Measurements from ENCODE around the gene DTNB.
"Not testable (repeated sequence)": the region's sequence is repeated elsewhere in the genome, so short reads cannot be mapped to it uniquely, and the experiment has no call there.

Gene DTNB

GRCh38 chr2:25566094-25566493, 107.3 kb downstream of the DTNB start:
- H3K9me3 ChIP-seq (ENCODE audit: control insufficient read depth, insufficient read depth, low read length): no peaks in the 10 kb centered on the region
- no peak overlapping the region for H3K4me3 ChIP-seq (ENCODE audit: low read depth, low read length)
- no peak overlapping the region for H3K9ac ChIP-seq (ENCODE audit: low read depth, low read length)
- no peak overlapping the region for H3K27ac ChIP-seq (ENCODE audit: low read depth, low read length)
- no peaks in the 10 kb centered on the region for H3K36me3 ChIP-seq (ENCODE audit: control insufficient read depth, insufficient read depth, low read length)
- no peaks in the 10 kb centered on the region for H3K4me1 ChIP-seq (ENCODE audit: control insufficient read depth, insufficient read depth, low read length)
- H3K27me3 ChIP-seq (ENCODE audit: control insufficient read depth, insufficient read depth, low read length): no peaks in the 10 kb centered on the region

- Histone ChIP-seq H3K27me3 (ENCODE audit: control insufficient read depth, insufficient read depth, low read length) (no peaks in the 10 kb centered on the region), H3K4me3 (ENCODE audit: low read depth, low read length) (no peak overlapping the region), H3K9ac (ENCODE audit: low read depth, low read length) (no peak overlapping the region), H3K36me3 (ENCODE audit: control insufficient read depth, insufficient read depth, low read length) (no peaks in the 10 kb centered on the region), H3K27ac (ENCODE audit: low read depth, low read length) (no peak overlapping the region), H3K4me1 (ENCODE audit: control insufficient read depth, insufficient read depth, low read length) (peaks cover 10% of the 10 kb centered on the region), H3K9me3 (ENCODE audit: control insufficient read depth, insufficient read depth, low read length) (no peaks in the 10 kb centered on the region)
Measured at GRCh38 chr2:25561136-25561850, 112.1 kb downstream of the DTNB start.

DNA sequence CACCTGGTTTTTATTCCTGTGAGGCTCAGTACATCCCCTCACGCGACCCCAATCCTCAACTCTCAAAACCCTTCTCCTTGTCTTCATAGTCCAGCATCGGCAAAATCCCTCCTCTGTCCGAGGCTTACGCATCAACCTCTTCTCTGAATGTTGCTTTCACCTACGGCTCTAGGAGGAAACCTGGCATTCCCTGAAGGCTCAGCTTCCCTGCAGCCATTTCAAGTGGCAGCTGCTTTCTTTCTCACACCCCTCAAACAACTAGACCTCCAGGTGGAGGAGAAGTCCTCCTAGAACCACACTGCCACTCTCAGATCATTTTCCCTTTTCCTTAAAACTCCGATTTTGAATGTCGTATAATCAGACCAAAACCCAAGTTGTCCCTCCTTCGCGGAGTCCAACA, 114.2 kb downstream of the DTNB start:
- Histone ChIP-seq H3K9ac (ENCODE audit: low read depth, low read length) (no peak overlapping the region), H3K9me3 (ENCODE audit: control insufficient read depth, insufficient read depth, low read length) (no peaks in the 10 kb centered on the region), H3K27ac (ENCODE audit: low read depth, low read length) (no peak overlapping the region), H3K36me3 (ENCODE audit: control insufficient read depth, insufficient read depth, low read length) (no peaks in the 10 kb centered on the region), H3K27me3 (ENCODE audit: control insufficient read depth, insufficient read depth, low read length) (no peaks in the 10 kb centered on the region), H3K4me3 (ENCODE audit: low read depth, low read length) (no peak overlapping the region), H3K4me1 (ENCODE audit: control insufficient read depth, insufficient read depth, low read length) (peaks cover 10% of the 10 kb centered on the region)

- Histone ChIP-seq H3K27me3 (ENCODE audit: control insufficient read depth, insufficient read depth, low read length) (no peaks in the 10 kb centered on the region), H3K4me1 (ENCODE audit: control insufficient read depth, insufficient read depth, low read length) (peaks cover 10% of the 10 kb centered on the region), H3K27ac (ENCODE audit: low read depth, low read length) (peak overlapping the region; percentile 67), H3K4me3 (ENCODE audit: low read depth, low read length) (no peak overlapping the region), H3K9ac (ENCODE audit: low read depth, low read length) (no peak overlapping the region), H3K9me3 (ENCODE audit: control insufficient read depth, insufficient read depth, low read length) (no peaks in the 10 kb centered on the region), H3K36me3 (ENCODE audit: control insufficient read depth, insufficient read depth, low read length) (no peaks in the 10 kb centered on the region)
Measured at GRCh38 chr2:25558262-25558661, 115.1 kb downstream of the DTNB start.

- Histone ChIP-seq H3K9ac (ENCODE audit: low read depth, low read length) (no peak overlapping the region), H3K27me3 (ENCODE audit: control insufficient read depth, insufficient read depth, low read length) (no peaks in the 10 kb centered on the region), H3K36me3 (ENCODE audit: control insufficient read depth, insufficient read depth, low read length) (no peaks in the 10 kb centered on the region), H3K27ac (ENCODE audit: low read depth, low read length) (peak overlapping the region; percentile 67), H3K4me3 (ENCODE audit: low read depth, low read length) (no peak overlapping the region), H3K4me1 (ENCODE audit: control insufficient read depth, insufficient read depth, low read length) (peaks cover 10% of the 10 kb centered on the region), H3K9me3 (ENCODE audit: control insufficient read depth, insufficient read depth, low read length) (no peaks in the 10 kb centered on the region)
Measured at GRCh38 chr2:25557179-25558036, 116.0 kb downstream of the DTNB start.

- H3K27me3 ChIP-seq (ENCODE audit: control insufficient read depth, insufficient read depth, low read length): no peaks in the 10 kb centered on the region
- H3K36me3 ChIP-seq (ENCODE audit: control insufficient read depth, insufficient read depth, low read length): no peaks in the 10 kb centered on the region
- no peak overlapping the region for H3K4me3 ChIP-seq (ENCODE audit: low read depth, low read length)
- no peak overlapping the region for H3K9ac ChIP-seq (ENCODE audit: low read depth, low read length)
- no peaks in the 10 kb centered on the region for H3K4me1 ChIP-seq (ENCODE audit: control insufficient read depth, insufficient read depth, low read length)
- no peaks in the 10 kb centered on the region for H3K9me3 ChIP-seq (ENCODE audit: control insufficient read depth, insufficient read depth, low read length)
- H3K27ac ChIP-seq (ENCODE audit: low read depth, low read length): no peak overlapping the region
Measured at GRCh38 chr2:25552318-25552717, 121.1 kb downstream of the DTNB start.

DNA sequence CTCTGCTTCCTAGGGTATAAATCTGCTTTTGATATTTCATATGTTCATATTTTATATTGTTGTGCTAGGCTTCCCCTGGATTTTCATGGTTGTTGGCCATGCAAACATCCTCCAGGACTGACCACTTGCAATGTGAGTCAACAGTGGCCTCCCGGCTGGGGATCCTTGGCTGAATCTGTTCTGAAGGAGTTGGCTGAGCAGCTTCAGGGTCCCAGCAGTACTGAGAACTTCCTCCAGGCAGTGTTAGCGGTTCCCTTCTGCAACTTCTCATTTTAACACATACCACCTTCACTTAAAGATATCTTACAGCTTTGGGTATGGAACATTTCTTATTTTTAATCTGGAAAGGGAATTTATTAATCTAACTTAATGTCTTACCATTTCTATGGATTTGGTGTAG, 122.1 kb downstream of the DTNB start:
- H3K9ac ChIP-seq (ENCODE audit: low read depth, low read length): no peak overlapping the region
- H3K4me3 ChIP-seq (ENCODE audit: low read depth, low read length): no peak overlapping the region
- no peaks in the 10 kb centered on the region for H3K36me3 ChIP-seq (ENCODE audit: control insufficient read depth, insufficient read depth, low read length)
- no peaks in the 10 kb centered on the region for H3K9me3 ChIP-seq (ENCODE audit: control insufficient read depth, insufficient read depth, low read length)
- H3K4me1 ChIP-seq (ENCODE audit: control insufficient read depth, insufficient read depth, low read length): no peaks in the 10 kb centered on the region
- H3K27me3 ChIP-seq (ENCODE audit: control insufficient read depth, insufficient read depth, low read length): no peaks in the 10 kb centered on the region
- no peak overlapping the region for H3K27ac ChIP-seq (ENCODE audit: low read depth, low read length)

GRCh38 chr2:25549571-25549970, 123.8 kb downstream of the DTNB start:
- H3K27me3 ChIP-seq (ENCODE audit: control insufficient read depth, insufficient read depth, low read length); H3K27ac ChIP-seq (ENCODE audit: low read depth, low read length); H3K9ac ChIP-seq (ENCODE audit: low read depth, low read length); H3K9me3 ChIP-seq (ENCODE audit: control insufficient read depth, insufficient read depth, low read length); H3K4me3 ChIP-seq (ENCODE audit: low read depth, low read length); H3K36me3 ChIP-seq (ENCODE audit: control insufficient read depth, insufficient read depth, low read length); H3K4me1 ChIP-seq (ENCODE audit: control insufficient read depth, insufficient read depth, low read length): not testable (repeated sequence)

DNA sequence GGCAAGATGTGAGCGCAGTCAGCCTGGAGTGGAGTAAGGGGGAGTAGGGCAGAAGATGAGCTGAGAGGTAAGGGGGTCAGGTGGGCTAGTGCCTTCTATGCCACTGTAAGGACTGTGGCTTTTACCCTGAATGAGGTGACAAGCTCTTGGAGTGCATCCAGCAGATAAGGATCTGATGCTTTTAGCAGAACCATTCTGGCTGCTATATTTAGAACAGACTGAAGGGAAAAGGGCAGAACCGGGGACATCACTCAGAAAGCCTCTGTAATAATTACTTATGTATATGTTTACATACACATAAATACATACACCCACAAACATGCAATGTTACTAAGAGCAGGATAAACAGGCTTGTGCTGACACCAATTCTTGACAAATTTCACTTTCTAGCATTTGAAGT, 124.8 kb downstream of the DTNB start:
- Histone ChIP-seq H3K4me1 (ENCODE audit: control insufficient read depth, insufficient read depth, low read length) (no peaks in the 10 kb centered on the region; the same call in 1 of the 2 replicates), H3K9me3 (ENCODE audit: control insufficient read depth, insufficient read depth, low read length) (no peaks in the 10 kb centered on the region), H3K9ac (ENCODE audit: low read depth, low read length) (no peak overlapping the region), H3K36me3 (ENCODE audit: control insufficient read depth, insufficient read depth, low read length) (no peaks in the 10 kb centered on the region), H3K27ac (ENCODE audit: low read depth, low read length) (no peak overlapping the region), H3K4me3 (ENCODE audit: low read depth, low read length) (no peak overlapping the region), H3K27me3 (ENCODE audit: control insufficient read depth, insufficient read depth, low read length) (no peaks in the 10 kb centered on the region)

- Histone ChIP-seq H3K4me1 (ENCODE audit: control insufficient read depth, insufficient read depth, low read length) (no peaks in the 10 kb centered on the region; the same call in 1 of the 2 replicates), H3K27me3 (ENCODE audit: control insufficient read depth, insufficient read depth, low read length) (no peaks in the 10 kb centered on the region), H3K9me3 (ENCODE audit: control insufficient read depth, insufficient read depth, low read length) (no peaks in the 10 kb centered on the region), H3K4me3 (ENCODE audit: low read depth, low read length) (no peak overlapping the region), H3K36me3 (ENCODE audit: control insufficient read depth, insufficient read depth, low read length) (no peaks in the 10 kb centered on the region), H3K9ac (ENCODE audit: low read depth, low read length) (no peak overlapping the region), H3K27ac (ENCODE audit: low read depth, low read length) (no peak overlapping the region)
Measured at GRCh38 chr2:25546852-25547251, 126.5 kb downstream of the DTNB start.

GRCh38 chr2:25545899-25546298, 127.5 kb downstream of the DTNB start:
- Histone ChIP-seq H3K9ac (ENCODE audit: low read depth, low read length) (no peak overlapping the region), H3K4me1 (ENCODE audit: control insufficient read depth, insufficient read depth, low read length) (no peaks in the 10 kb centered on the region; the same call in 1 of the 2 replicates), H3K27ac (ENCODE audit: low read depth, low read length) (no peak overlapping the region), H3K4me3 (ENCODE audit: low read depth, low read length) (no peak overlapping the region), H3K9me3 (ENCODE audit: control insufficient read depth, insufficient read depth, low read length) (no peaks in the 10 kb centered on the region), H3K36me3 (ENCODE audit: control insufficient read depth, insufficient read depth, low read length) (no peaks in the 10 kb centered on the region), H3K27me3 (ENCODE audit: control insufficient read depth, insufficient read depth, low read length) (no peaks in the 10 kb centered on the region)

All from HUES48 (cell line).